Heart left ventricle (tissue), 13 donors: ENCODE results near the gene SMOC2.

ENCODE experiments used
- CTCF ChIP-seq, 12 donors: fragments of 200-600 bp; sonication (generic) in 4 of 12; IDR thresholded peaks; one replicate each; pipeline versions ENCODE4 v1.5.0 to v1.8.0; 2018 to 2022; ENCODE audit warnings: antibody characterized with exemption in 12 of 12, mild to moderate bottlenecking in 5 of 12
- POLR2A ChIP-seq, 2 donors: fragments of 450-650 bp; IDR thresholded peaks; one replicate each; pipeline ENCODE4 v1.6.1; 2017; ENCODE audit warnings: antibody characterized with exemption in 2 of 2, mild to moderate bottlenecking in 2 of 2, moderate library complexity in 2 of 2
- donor health status: ischemic (EF 13 %, LVEDD 7.1; RV severe dilation, severe dysfunction).
- donor health status: DM: no; HTN: yes; CAD: no.
- donor health status: DM: no; HTN: no; CAD: no.
- donor health status: ischemic (EF 25% LVEDD 6.9; RV normal size, moderate dysfunction).
- donor health status: ischemic (EF 25% LVEDD 5.7; RV mildly dilated, moderate dysfunction).
- donor health status: ischemic (EF 35%, LVEDD 5.7; RV mildly dilated, moderate dysfunction).
- donor health status: nonischemic (EF 11% LVEDD 7.7; RV severe dilation, severe dysfunction).
- donor health status: DM: yes; HTN: yes; CAD: no.
- donor health status: PGD.
- donor health status: ischemic (EF 29% LVEDD 5.4; RV normal size, mild dysfunction).
- donor health status: nonischemic (EF 23%, LVEDD 6.1; RV moderate dilation, normal function).

GRCh38 chr6:168428863-168429262 is 12.1 kb upstream of the SMOC2 start:
- TF ChIP-seq CTCF (IDR thresholded peaks at IDR 0.05), result no peak
- no peak for TF ChIP-seq POLR2A (IDR thresholded peaks at IDR 0.05)
